NK-92 (cell line): ENCODE data around the gene ASIC3.
"Not testable (repeated sequence)": the region's sequence is repeated elsewhere in the genome, so short reads cannot be mapped to it uniquely, and the experiment has no call there.

Source experiments
- DNase-seq: peaks from one replicate; lab custom pipeline; 2025; ENCODE audit not compliant: unreplicated experiment; lab: John Stamatoyannopoulos, UW

ASIC3 gene

GRCh38 chr7:151013733-151014497 lies 34.4 kb upstream of the ASIC3 start:
- DNase-seq: peak; percentile 48

- no peak for DNase-seq
Observed at GRCh38 chr7:151014950-151015349, 33.4 kb upstream of the ASIC3 start.

GRCh38 chr7:151015967-151016366 lies 32.4 kb upstream of the ASIC3 start:
- no peak for DNase-seq

GRCh38 chr7:151016505-151016904 lies 31.8 kb upstream of the ASIC3 start:
- no peak for DNase-seq

- no peak for DNase-seq
Observed at GRCh38 chr7:151016942-151017341, 31.4 kb upstream of the ASIC3 start.

GRCh38 chr7:151017370-151017952 lies 30.9 kb upstream of the ASIC3 start:
- DNase-seq: no peak

- no peak for DNase-seq
Observed at GRCh38 chr7:151017953-151018420, 30.3 kb upstream of the ASIC3 start.

GRCh38 chr7:151018421-151019129 lies 29.8 kb upstream of the ASIC3 start:
- DNase-seq: no peak

GRCh38 chr7:151019130-151019447 lies 29.2 kb upstream of the ASIC3 start:
- DNase-seq: no peak

GRCh38 chr7:151020231-151020630 lies 28.1 kb upstream of the ASIC3 start:
- DNase-seq: no peak

- DNase-seq: no peak
Observed at GRCh38 chr7:151023232-151023631, 25.1 kb upstream of the ASIC3 start.

GRCh38 chr7:151024435-151025056 lies 23.8 kb upstream of the ASIC3 start, which contains the start of gene ATG9B:
Gene ATG9B, minus strand, starts transcription at chr7:151024494. Its CDS starts 71 bp downstream, at chr7:151024423.
- no peak for DNase-seq

GRCh38 chr7:151025924-151026671 lies 22.2 kb upstream of the ASIC3 start:
- no peak for DNase-seq

GRCh38 chr7:151026771-151027727 lies 21.3 kb upstream of the ASIC3 start:
- not testable (repeated sequence) for DNase-seq

- not testable (repeated sequence) for DNase-seq
Observed at GRCh38 chr7:151027728-151028130, 20.6 kb upstream of the ASIC3 start.

- peak; percentile 77 for DNase-seq
Observed at GRCh38 chr7:151028131-151028947, 20.0 kb upstream of the ASIC3 start, which contains the start of gene ABCB8. Gene ABCB8, plus strand, starts transcription at chr7:151028450. Its CDS starts 66 bp downstream, at chr7:151028516.

- DNase-seq: no peak
Observed at GRCh38 chr7:151028948-151029501, 19.3 kb upstream of the ASIC3 start.

- no peak for DNase-seq
Observed at GRCh38 chr7:151031011-151031410, 17.3 kb upstream of the ASIC3 start.
